Mesangial cell (primary cell): ENCODE measurements around the gene ARMCX1. TPM values are rescaled to one million over a fixed set of nuclear protein-coding genes. Genes with fewer than 3 reads are reported as not detected.

Source experiments
- total RNA-seq: library from RNA; depleted of rRNA; stranded (reverse); fragments of >200 nt; gene quantifications from 2 replicates; pipeline ENCODE4 v1.2.3, GENCODE V29; 2015

ARMCX1 gene
- 10.9 and 14.6 TPM in 2 replicates for total RNA-seq

DNA sequence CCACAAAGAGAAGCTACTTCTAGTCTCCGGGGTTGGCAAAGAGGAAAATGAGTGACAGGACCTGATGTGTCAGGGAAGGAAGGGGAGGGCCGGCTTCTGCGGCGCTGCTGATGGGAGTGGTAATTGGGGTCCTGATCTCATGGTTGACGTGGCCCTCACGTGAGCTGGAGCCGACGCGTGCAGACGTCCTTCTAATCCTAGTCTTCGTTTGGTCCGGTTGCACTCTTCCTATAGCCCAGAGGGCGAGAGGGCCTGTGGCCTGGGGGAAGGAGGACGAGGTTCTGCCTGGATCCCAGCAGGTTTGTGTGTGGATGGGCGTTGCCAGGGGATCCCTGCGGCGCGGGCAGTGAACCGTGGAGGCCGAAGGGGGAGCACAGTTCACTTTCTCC is at the start of gene ARMCX1:
ARMCX1 (plus strand) TSS at position 186 of the 389 bp plus-strand sequence. CDS start 2,384 bp downstream, outside the sequence.

Other genes starting within 250 kb of the ARMCX1 start
- gene TIMM8A, start 201.8 kb upstream of the ARMCX1 start, total RNA-seq: 3.5 and 8.1 TPM in 2 replicates
- gene BTK, start 164.4 kb upstream of the ARMCX1 start, total RNA-seq: under 0.01 TPM in 1 of 2 replicates, not detected in the other
- gene RPL36A, start 159.5 kb upstream of the ARMCX1 start, total RNA-seq: 359 and 1,026 TPM in 2 replicates
- 15.0 and 41.7 TPM in 2 replicates for gene GLA, start 142.6 kb upstream of the ARMCX1 start, total RNA-seq
- 28.7 and 29.7 TPM in 2 replicates for gene HNRNPH2, start 142.3 kb upstream of the ARMCX1 start, total RNA-seq
- 2.0 and 2.7 TPM in 2 replicates for gene ARMCX4, start 65.1 kb upstream of the ARMCX1 start, total RNA-seq
- 18.7 and 27.4 TPM in 2 replicates for gene ARMCX6, start 67.5 kb downstream of the ARMCX1 start, total RNA-seq
- gene ARMCX3, start 72.6 kb downstream of the ARMCX1 start, total RNA-seq: 12.7 and 19.3 TPM in 2 replicates
- gene ARMCX2, start 109.3 kb downstream of the ARMCX1 start, total RNA-seq: 33.7 and 41.4 TPM in 2 replicates